Measurements from ENCODE around the gene RBM19.

DNA sequence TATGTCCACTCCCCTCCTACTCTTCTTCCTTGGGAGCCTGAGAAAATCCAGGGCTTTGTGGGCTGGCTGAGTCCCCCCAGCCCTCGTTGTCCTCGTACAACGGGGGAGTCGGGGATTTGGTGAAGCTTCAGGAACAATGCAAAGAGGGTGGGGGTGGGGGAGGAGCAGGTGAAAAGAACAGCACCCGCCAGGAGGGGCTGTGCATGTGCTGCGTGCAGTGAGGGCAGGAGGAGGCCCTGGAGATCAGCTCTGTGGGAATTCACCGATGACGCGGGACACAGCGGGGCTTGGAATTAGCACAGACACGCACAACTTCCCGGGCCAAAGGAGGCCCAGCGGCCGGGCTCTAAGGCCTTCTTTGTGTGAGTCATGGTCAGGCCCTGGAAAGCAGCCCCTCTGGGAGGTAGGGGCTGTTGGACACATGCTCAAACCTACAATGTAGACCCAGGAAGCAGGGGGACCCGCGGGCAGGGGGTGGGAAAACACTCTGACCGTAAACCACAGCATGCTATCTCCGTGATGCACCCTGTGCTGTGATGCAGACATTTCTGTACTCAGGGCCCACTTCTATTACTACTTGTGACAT lies 32.8 kb downstream of the RBM19 start:
- TF ChIP-seq EZH2 (IDR thresholded peaks at IDR 0.05; ENCODE audit: borderline replicate concordance, low read length) = no peak
- TF ChIP-seq, protein P1, sequence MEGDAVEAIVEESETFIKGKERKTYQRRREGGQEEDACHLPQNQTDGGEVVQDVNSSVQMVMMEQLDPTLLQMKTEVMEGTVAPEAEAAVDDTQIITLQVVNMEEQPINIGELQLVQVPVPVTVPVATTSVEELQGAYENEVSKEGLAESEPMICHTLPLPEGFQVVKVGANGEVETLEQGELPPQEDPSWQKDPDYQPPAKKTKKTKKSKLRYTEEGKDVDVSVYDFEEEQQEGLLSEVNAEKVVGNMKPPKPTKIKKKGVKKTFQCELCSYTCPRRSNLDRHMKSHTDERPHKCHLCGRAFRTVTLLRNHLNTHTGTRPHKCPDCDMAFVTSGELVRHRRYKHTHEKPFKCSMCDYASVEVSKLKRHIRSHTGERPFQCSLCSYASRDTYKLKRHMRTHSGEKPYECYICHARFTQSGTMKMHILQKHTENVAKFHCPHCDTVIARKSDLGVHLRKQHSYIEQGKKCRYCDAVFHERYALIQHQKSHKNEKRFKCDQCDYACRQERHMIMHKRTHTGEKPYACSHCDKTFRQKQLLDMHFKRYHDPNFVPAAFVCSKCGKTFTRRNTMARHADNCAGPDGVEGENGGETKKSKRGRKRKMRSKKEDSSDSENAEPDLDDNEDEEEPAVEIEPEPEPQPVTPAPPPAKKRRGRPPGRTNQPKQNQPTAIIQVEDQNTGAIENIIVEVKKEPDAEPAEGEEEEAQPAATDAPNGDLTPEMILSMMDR (IDR thresholded peaks at IDR 0.05; ENCODE audit: low read length) = no peak
